Stomach smooth muscle (tissue), 2 donors: Measurements from ENCODE around the gene CCL14.

Experiments used
- H3K27ac ChIP-seq: one replicate; pipeline ENCODE4 v1.7.0; 2013; ENCODE audit warnings: mild to moderate bottlenecking, low read length, inconsistent platforms
- H3K27me3 ChIP-seq, 2 donors: one replicate each; pipeline ENCODE4 v1.7.0; 2013; ENCODE audit warnings: low read length in 2 of 2; ENCODE audit not compliant: insufficient read depth in 2 of 2, control insufficient read depth in 1 of 2
- H3K36me3 ChIP-seq, 2 donors: one replicate each; pipeline ENCODE4 v1.7.0; 2013; ENCODE audit warnings: low read length in 2 of 2; ENCODE audit not compliant: control insufficient read depth in 2 of 2, insufficient read depth in 2 of 2
- H3K4me1 ChIP-seq: one replicate; pipeline ENCODE4 v1.7.0; 2013; ENCODE audit warnings: low read length; ENCODE audit not compliant: control insufficient read depth, insufficient read depth
- H3K4me3 ChIP-seq, 2 donors: one replicate each; pipeline ENCODE4 v1.7.0; 2013; ENCODE audit warnings: low read length in 2 of 2
- H3K9ac ChIP-seq, 2 donors: one replicate each; pipeline ENCODE4 v1.7.0; 2013; ENCODE audit warnings: low read length in 2 of 2, mild to moderate bottlenecking in 1 of 2
- H3K9me3 ChIP-seq, 2 donors: one replicate each; pipeline ENCODE4 v1.7.0; 2013; ENCODE audit warnings: low read length in 2 of 2; ENCODE audit not compliant: control insufficient read depth in 2 of 2
- donor health status: healthy.
- donor health status: Pancreatic carcinoma.

Gene CCL14

GRCh38 chr17:35972535-35972934 lies 14.0 kb downstream of the CCL14 start:
- Histone ChIP-seq H3K9me3 (no peaks in the 10 kb centered on the region), H3K4me3 (no peak overlapping the region), H3K4me1 (no peaks in the 10 kb centered on the region), H3K27me3 (peaks cover 0 to 4% of the 10 kb centered on the region in 2 donors), H3K9ac (no peak overlapping the region), H3K27ac (no peak overlapping the region), H3K36me3 (no peaks in the 10 kb centered on the region)

- H3K9me3 ChIP-seq, result no peaks in the 10 kb centered on the region
- H3K4me1 ChIP-seq, result no peaks in the 10 kb centered on the region
- no peaks in the 10 kb centered on the region for H3K36me3 ChIP-seq
- peaks cover 0 to 4% of the 10 kb centered on the region in 2 donors for H3K27me3 ChIP-seq
- H3K27ac ChIP-seq, result no peak overlapping the region
- H3K4me3 ChIP-seq, result no peak overlapping the region
- no peak overlapping the region for H3K9ac ChIP-seq
These were observed 14.5 kb downstream of the CCL14 start for GRCh38 chr17:35972066-35972465.

GRCh38 chr17:35969558-35970380 lies 16.8 kb downstream of the CCL14 start:
- no peaks in the 10 kb centered on the region for H3K4me1 ChIP-seq
- H3K27ac ChIP-seq, result no peak overlapping the region
- H3K9ac ChIP-seq, result no peak overlapping the region
- H3K36me3 ChIP-seq, result no peaks in the 10 kb centered on the region
- no peak overlapping the region for H3K4me3 ChIP-seq
- peaks cover 0 to 4% of the 10 kb centered on the region in 2 donors for H3K27me3 ChIP-seq
- no peaks in the 10 kb centered on the region for H3K9me3 ChIP-seq

- peaks cover 0 to 4% of the 10 kb centered on the region in 2 donors for H3K27me3 ChIP-seq
- H3K9me3 ChIP-seq, result no peaks in the 10 kb centered on the region
- no peak overlapping the region for H3K27ac ChIP-seq
- H3K4me3 ChIP-seq, result no peak overlapping the region
- no peak overlapping the region for H3K9ac ChIP-seq
- no peaks in the 10 kb centered on the region for H3K4me1 ChIP-seq
- H3K36me3 ChIP-seq, result no peaks in the 10 kb centered on the region
These were observed 17.9 kb downstream of the CCL14 start for GRCh38 chr17:35968520-35969054.

- H3K9ac ChIP-seq, result no peak overlapping the region
- H3K4me3 ChIP-seq, result no peak overlapping the region
- peaks cover 0 to 2% of the 10 kb centered on the region in 2 donors for H3K27me3 ChIP-seq
- no peaks in the 10 kb centered on the region for H3K9me3 ChIP-seq
- no peaks in the 10 kb centered on the region for H3K4me1 ChIP-seq
- no peak overlapping the region for H3K27ac ChIP-seq
- H3K36me3 ChIP-seq, result no peaks in the 10 kb centered on the region
These were observed 21.3 kb downstream of the CCL14 start for GRCh38 chr17:35965272-35965671.

GRCh38 chr17:35963663-35964062 lies 22.9 kb downstream of the CCL14 start:
- Histone ChIP-seq H3K9ac (no peak overlapping the region), H3K27ac (no peak overlapping the region), H3K4me1 (no peaks in the 10 kb centered on the region), H3K27me3 (no peaks in the 10 kb centered on the region), H3K36me3 (no peaks in the 10 kb centered on the region), H3K4me3 (no peak overlapping the region), H3K9me3 (no peaks in the 10 kb centered on the region)

GRCh38 chr17:35953720-35954119 lies 32.8 kb downstream of the CCL14 start:
- H3K27ac ChIP-seq, result no peak overlapping the region
- H3K27me3 ChIP-seq, result no peaks in the 10 kb centered on the region
- H3K4me3 ChIP-seq, result no peak overlapping the region
- H3K36me3 ChIP-seq, result no peaks in the 10 kb centered on the region
- no peaks in the 10 kb centered on the region for H3K4me1 ChIP-seq
- no peaks in the 10 kb centered on the region for H3K9me3 ChIP-seq
- no peak overlapping the region for H3K9ac ChIP-seq

GRCh38 chr17:35949401-35949800 lies 37.1 kb downstream of the CCL14 start:
- no peak overlapping the region for H3K27ac ChIP-seq
- no peaks in the 10 kb centered on the region for H3K9me3 ChIP-seq
- no peaks in the 10 kb centered on the region for H3K27me3 ChIP-seq
- no peaks in the 10 kb centered on the region for H3K4me1 ChIP-seq
- no peaks in the 10 kb centered on the region for H3K36me3 ChIP-seq
- H3K4me3 ChIP-seq, result no peak overlapping the region
- no peak overlapping the region for H3K9ac ChIP-seq

GRCh38 chr17:35948092-35948491 lies 38.4 kb downstream of the CCL14 start:
- Histone ChIP-seq H3K4me1 (no peaks in the 10 kb centered on the region), H3K4me3 (no peak overlapping the region), H3K36me3 (no peaks in the 10 kb centered on the region), H3K27me3 (no peaks in the 10 kb centered on the region), H3K9me3 (no peaks in the 10 kb centered on the region), H3K27ac (no peak overlapping the region), H3K9ac (no peak overlapping the region)

DNA sequence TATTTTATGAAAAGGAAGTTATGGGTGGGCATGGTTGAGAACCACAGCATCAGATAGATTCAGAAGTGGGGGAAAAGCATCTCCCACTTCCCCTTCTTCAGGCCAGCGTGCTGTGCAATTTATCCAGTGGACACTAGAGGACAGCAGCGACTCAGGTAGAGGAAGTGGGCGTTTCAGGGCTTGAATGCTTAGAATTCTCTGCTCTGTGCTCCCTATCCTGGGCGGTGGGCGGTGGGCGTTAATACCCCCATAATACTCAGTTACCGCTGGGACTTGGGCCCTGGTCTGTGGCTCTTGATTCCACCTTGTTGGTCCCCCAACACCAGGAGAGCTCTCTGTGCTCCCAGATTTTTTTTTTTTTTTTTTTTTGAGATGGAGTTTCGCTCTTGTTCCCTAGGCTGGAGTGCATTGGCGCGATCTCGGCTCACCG lies 39.4 kb downstream of the CCL14 start:
- Histone ChIP-seq H3K36me3 (no peaks in the 10 kb centered on the region), H3K4me1 (no peaks in the 10 kb centered on the region), H3K9ac (no peak overlapping the region), H3K4me3 (peak overlapping the region in 1 of 2 donors; percentile 22), H3K27me3 (no peaks in the 10 kb centered on the region), H3K9me3 (no peaks in the 10 kb centered on the region), H3K27ac (no peak overlapping the region)

- no peak overlapping the region for H3K27ac ChIP-seq
- no peaks in the 10 kb centered on the region for H3K36me3 ChIP-seq
- no peak overlapping the region for H3K9ac ChIP-seq
- no peaks in the 10 kb centered on the region for H3K4me1 ChIP-seq
- no peak overlapping the region for H3K4me3 ChIP-seq
- no peaks in the 10 kb centered on the region for H3K9me3 ChIP-seq
- no peaks in the 10 kb centered on the region for H3K27me3 ChIP-seq
These were observed 42.4 kb downstream of the CCL14 start for GRCh38 chr17:35944151-35944550.
